B cell (primary cell): Measurements from ENCODE around the gene FKBP10. TPM values are rescaled to one million over a fixed set of nuclear protein-coding genes. Genes with fewer than 3 reads are reported as not detected.

Source experiments
- ATAC-seq: fragments of 200-7000 bp; cut with Tn5 transposase; one replicate; pipeline ENCODE4 v1.10.0; 2021; ENCODE audit warnings: low read depth, mild to moderate bottlenecking, moderate number of reproducible peaks, moderate library complexity
- CTCF ChIA-PET: fragments of 350-600 bp; sonication (Branson Sonifier 250); formaldehyde crosslinking; loops from one replicate; lab custom pipeline; 2021; ENCODE audit warnings: antibody characterized with exemption, inconsistent platforms; lab: Charles Lee
- POLR2A ChIA-PET: fragments of 350-600 bp; sonication (Branson Sonifier 250); formaldehyde crosslinking; loops from one replicate; lab custom pipeline; 2021; ENCODE audit warnings: antibody characterized with exemption; lab: Charles Lee
- DNase-seq: peaks from one replicate; pipeline ENCODE4 v3.0.0; 2013
- H2AFZ ChIP-seq: 2 replicates; pipeline ENCODE4 v1.6.1; 2012; ENCODE audit warnings: mild to moderate bottlenecking, low read depth, low read length; ENCODE audit not compliant: insufficient read depth, poor library complexity, severe bottlenecking
- H3K27ac ChIP-seq, 2 donors: 1 replicate in 1 of 2; 2 replicates in 1 of 2; pipeline ENCODE4 v1.5.1; 2012 to 2013; ENCODE audit warnings: low read length in 2 of 2, mild to moderate bottlenecking in 2 of 2, moderate library complexity in 1 of 2
- H3K27me3 ChIP-seq, 4 experiments: fragments of 200-600 bp in 1 of 4; sonication (generic) in 1 of 4; replicated peaks in 1 of 4; 1 replicate in 2 of 4; 2 replicates in 2 of 4; pipeline versions ENCODE4 v1.6.1 to v1.7.0; 2013 to 2016; ENCODE audit warnings: low read length in 3 of 4, mild to moderate bottlenecking in 2 of 4, mixed read lengths in 1 of 4, moderate library complexity in 1 of 4; ENCODE audit not compliant: insufficient read depth in 4 of 4, control insufficient read depth in 3 of 4; ENCODE audit errors: control extremely low read depth in 1 of 4
- H3K36me3 ChIP-seq, 2 experiments: replicated peaks in 1 of 2; 1 replicate in 1 of 2; 2 replicates in 1 of 2; pipeline versions ENCODE4 v1.6.1 to v1.7.1; 2013; ENCODE audit warnings: low read length in 1 of 2; ENCODE audit not compliant: insufficient read depth in 2 of 2, control insufficient read depth in 1 of 2; ENCODE audit errors: control extremely low read depth in 1 of 2, extremely low read depth in 1 of 2
- H3K4me1 ChIP-seq, 2 donors: fragments of 200-600 bp in 1 of 2; sonication (generic) in 1 of 2; 1 replicate in 1 of 2; 2 replicates in 1 of 2; pipeline versions ENCODE4 v1.5.1 to v1.6.1; 2013 to 2017; ENCODE audit warnings: low read length in 2 of 2; ENCODE audit not compliant: control insufficient read depth in 2 of 2, insufficient read depth in 2 of 2
- H3K4me2 ChIP-seq: replicated peaks from 2 replicates; pipeline ENCODE3; 2012; ENCODE audit warnings: mild to moderate bottlenecking, low read depth, low read length; ENCODE audit not compliant: poor library complexity, severe bottlenecking
- H3K4me3 ChIP-seq, 5 experiments: fragments of 200-600 bp in 1 of 5; sonication (generic) in 1 of 5; 1 replicate in 3 of 5; 2 replicates in 2 of 5; pipeline versions ENCODE4 v1.5.1 to v1.7.0; 2011 to 2016; ENCODE audit warnings: low read length in 4 of 5, mild to moderate bottlenecking in 4 of 5, low read depth in 2 of 5, control low read depth in 1 of 5, moderate library complexity in 1 of 5; ENCODE audit not compliant: insufficient read depth in 1 of 5; ENCODE audit errors: control extremely low read depth in 1 of 5, extremely low read depth in 1 of 5
- H3K79me2 ChIP-seq: fragments of 200-600 bp; sonication (generic); one replicate; pipeline ENCODE4 v1.6.0; 2016; ENCODE audit warnings: low read length; ENCODE audit not compliant: control insufficient read depth, insufficient read depth
- H3K9ac ChIP-seq: fragments of 200-600 bp; sonication (generic); 2 replicates; pipeline ENCODE4 v1.6.1; 2017; ENCODE audit warnings: mild to moderate bottlenecking, low read length, moderate library complexity
- H3K9me3 ChIP-seq, 3 donors: one replicate each; pipeline versions ENCODE4 v1.6.1 to v1.7.1; 2013; ENCODE audit warnings: low read length in 2 of 3; ENCODE audit not compliant: control insufficient read depth in 2 of 3, insufficient read depth in 1 of 3; ENCODE audit errors: control extremely low read depth in 1 of 3
- H4K20me1 ChIP-seq: 2 replicates; pipeline ENCODE4 v1.6.0; 2012; ENCODE audit warnings: mild to moderate bottlenecking, low read length; ENCODE audit not compliant: insufficient read depth, control insufficient read depth, poor library complexity, severe bottlenecking
- H3K27ac Mint-ChIP-seq: one replicate; pipeline ENCODE4 v1.8.0; 2021; ENCODE audit warnings: mixed read lengths
- H3K27me3 Mint-ChIP-seq: one replicate; pipeline ENCODE4 v1.8.0; 2021; ENCODE audit warnings: mixed read lengths
- H3K4me1 Mint-ChIP-seq: one replicate; pipeline ENCODE4 v1.8.0; 2021; ENCODE audit warnings: mixed read lengths
- H3K4me3 Mint-ChIP-seq: one replicate; pipeline ENCODE4 v1.8.0; 2021; ENCODE audit warnings: mixed read lengths
- H3K9me3 Mint-ChIP-seq: one replicate; pipeline ENCODE4 v1.8.0; 2022; ENCODE audit warnings: mixed read lengths; ENCODE audit not compliant: insufficient read depth
- CTCF ChIP-seq: fragments of 200-600 bp; IDR thresholded peaks from one replicate; pipeline ENCODE4 v1.8.0; 2022; ENCODE audit warnings: antibody characterized with exemption, mild to moderate bottlenecking
- EZH2 ChIP-seq: IDR thresholded peaks from 2 replicates; pipeline ENCODE4 v1.6.1; 2012; ENCODE audit warnings: borderline replicate concordance, low read depth, mild to moderate bottlenecking, moderate library complexity, low read length; ENCODE audit not compliant: insufficient read depth, poor library complexity, severe bottlenecking
- WGBS: methylation state at CpG from one replicate; pipeline ENCODE4 v1.1.5; 2013; ENCODE audit warnings: missing lambda C conversion rate; ENCODE audit not compliant: insufficient coverage; 5-methylcytosine and 5-hydroxymethylcytosine counted together
- intact Hi-C: fragments of 100-400 bp; cut with micrococcal nuclease; formaldehyde crosslinking; loops from one replicate; pipeline ENCODE4 v1.10.0; 2022
- polyA plus RNA-seq: library from polyadenylated mRNA; depleted of rRNA; stranded (reverse); fragments of >200 nt; gene quantifications from 2 replicates; pipeline ENCODE4 v1.2.3, GENCODE V29; 2012
- total RNA-seq, 2 donors: library from RNA; stranded (reverse); fragments of 120-200 nt in 1 of 2; gene quantifications; 1 replicate in 1 of 2; 2 replicates in 1 of 2; pipeline versions ENCODE4 v1.2.3 to v1.2.4, GENCODE V29; 2013 to 2022

FKBP10 gene
- total and polyA plus RNA-seq, 2 donors (not counting 1 experiment from before 2014, with no cell fraction given): 0.21 to 0.34 TPM

- 80% methylated on average over 1 of the region's 6 CpGs for WGBS
These were observed 32.2 kb downstream of the FKBP10 start for GRCh38 chr17:41844971-41845370.

DNA sequence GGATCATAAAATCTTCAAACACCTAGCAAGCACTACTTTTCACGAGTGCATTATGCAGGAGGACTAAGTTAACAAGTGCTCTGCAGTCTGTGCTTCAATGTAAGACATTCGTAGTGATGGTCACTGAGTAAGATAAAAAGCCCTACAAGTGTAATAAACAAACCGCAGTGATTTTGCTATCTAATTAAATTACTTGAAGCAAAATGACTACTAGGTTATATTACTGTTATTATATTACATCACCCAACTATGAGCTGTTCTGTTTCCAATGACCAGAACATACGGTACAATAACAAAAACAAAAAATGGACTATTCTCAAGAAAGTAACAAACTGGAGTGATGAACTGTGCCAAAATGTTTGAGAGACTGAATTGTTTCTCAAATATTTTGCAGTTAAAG is 36.0 kb downstream of the FKBP10 start:
- no peaks in the 10 kb centered on the region for H3K9me3 ChIP-seq
- Mint-ChIP-seq H3K9me3 (no peaks in the 10 kb centered on the region), H3K27me3 (no peaks in the 10 kb centered on the region), H3K4me1 (peaks cover 30% of the 10 kb centered on the region), H3K4me3 (no peak overlapping the region), H3K27ac (peak overlapping the region; percentile 23)
- H3K27ac ChIP-seq: no peak overlapping the region
- no peak for TF ChIP-seq EZH2
- H3K9ac ChIP-seq: no peak overlapping the region
- DNase-seq (no peak), ATAC-seq (no peak)
- ChIA-PET POLR2A (no interaction called here), CTCF (interaction anchor here (0.9 to 1.5 kb wide), 2 partner anchors 11 to 37 kb away, joined by 3 to 4 read pairs; partner anchors contain the start of gene P3H4)
- no peak overlapping the region for H3K4me3 ChIP-seq
- no CpG with 5 or more reads among the region's 4 CpGs for WGBS
- H2AFZ ChIP-seq: no peak overlapping the region
- no peaks in the 10 kb centered on the region for H3K27me3 ChIP-seq
- intact Hi-C loops: no loop called here
- H4K20me1 ChIP-seq: peaks cover 29% of the 10 kb centered on the region
- H3K79me2 ChIP-seq: peaks cover 39% of the 10 kb centered on the region
- H3K36me3 ChIP-seq: peaks cover 1 to 11% of the 10 kb centered on the region in 2 experiments
- H3K4me2 ChIP-seq: no peak overlapping the region
- H3K4me1 ChIP-seq: peaks cover 8 to 12% of the 10 kb centered on the region in 2 donors

More at GRCh38 chr17:41844971-41845370, 32.2 kb downstream of the FKBP10 start:
- no peak for DNase-seq
- POLR2A ChIA-PET: no interaction called here
- no peaks in the 10 kb centered on the region for H3K27me3 Mint-ChIP-seq
- H3K9me3 Mint-ChIP-seq: no peaks in the 10 kb centered on the region
- Histone ChIP-seq H3K4me2 (no peak overlapping the region), H4K20me1 (no peaks in the 10 kb centered on the region), H3K79me2 (peaks cover 10% of the 10 kb centered on the region), H3K27ac (no peak overlapping the region), H3K27me3 (peaks cover 0 to 2% (median 0%) of the 10 kb centered on the region in 4 experiments), H3K9ac (no peak overlapping the region), H3K36me3 (peaks cover 1 to 4% of the 10 kb centered on the region in 2 experiments), H3K4me1 (peaks cover 0 to 8% of the 10 kb centered on the region in 2 donors), H3K4me3 (no peak overlapping the region), H3K9me3 (no peaks in the 10 kb centered on the region), H2AFZ (no peak overlapping the region)
- intact Hi-C loops: no loop called here
- TF ChIP-seq EZH2 (no peak), CTCF (no peak)
- CTCF ChIA-PET: no interaction called here
- ATAC-seq: no peak
- H3K27ac Mint-ChIP-seq: no peak overlapping the region
- peaks cover 11% of the 10 kb centered on the region for H3K4me1 Mint-ChIP-seq
- H3K4me3 Mint-ChIP-seq: no peak overlapping the region
